Memory B cell (primary cell): ENCODE data around the gene RHOU.

ENCODE experiments used
- ATAC-seq: fragments of 150-1000 bp; cut with Tn5 transposase; 2 replicates; pipeline ENCODE4 v1.10.0; 2021; ENCODE audit warnings: low read depth, mild to moderate bottlenecking, moderate library complexity
- DNase-seq, 2 donors: peaks; one replicate each; pipeline ENCODE4 v3.0.0; 2022; ENCODE audit warnings: low spot score in 2 of 2
- H3K27ac Mint-ChIP-seq: one replicate; pipeline ENCODE4 v1.8.0; 2022; ENCODE audit warnings: mild to moderate bottlenecking, moderate library complexity, mixed read lengths
- H3K27me3 Mint-ChIP-seq: one replicate; pipeline ENCODE4 v1.8.0; 2022; ENCODE audit warnings: mixed read lengths
- H3K36me3 Mint-ChIP-seq: one replicate; pipeline ENCODE4 v1.8.0; 2022; ENCODE audit warnings: mild to moderate bottlenecking, mixed read lengths
- H3K4me1 Mint-ChIP-seq: one replicate; pipeline ENCODE4 v1.8.0; 2022; ENCODE audit warnings: mixed read lengths
- H3K4me3 Mint-ChIP-seq: one replicate; pipeline ENCODE4 v1.8.0; 2022; ENCODE audit warnings: mild to moderate bottlenecking, moderate library complexity, mixed read lengths
- H3K9me3 Mint-ChIP-seq: one replicate; pipeline ENCODE4 v1.8.0; 2022; ENCODE audit warnings: mixed read lengths

Gene RHOU

DNA sequence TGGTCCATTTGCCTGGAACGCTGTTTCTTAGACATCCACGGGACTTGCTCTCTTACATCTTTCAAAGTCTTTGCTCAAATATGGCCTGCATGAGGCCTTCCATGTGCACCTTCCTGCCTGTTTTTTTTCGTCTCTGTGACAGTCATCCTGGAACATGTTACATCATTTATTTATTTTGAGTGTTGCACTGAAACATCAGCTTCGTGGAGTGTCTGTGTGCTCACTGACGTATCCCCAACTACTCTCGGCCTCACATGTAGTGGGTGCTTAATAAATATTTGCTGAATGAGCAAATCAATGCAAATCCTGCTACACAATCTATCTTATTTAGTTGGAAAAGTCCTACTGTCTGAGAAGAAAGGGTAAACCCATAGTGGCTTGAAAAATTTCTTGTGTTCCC, 11.4 kb upstream of the RHOU start:
- ATAC-seq (no peak), DNase-seq (no peak)
- no peaks in the 10 kb centered on the region for H3K9me3 Mint-ChIP-seq
- H3K4me1 Mint-ChIP-seq: no peaks in the 10 kb centered on the region
- no peak overlapping the region for H3K27ac Mint-ChIP-seq
- no peaks in the 10 kb centered on the region for H3K36me3 Mint-ChIP-seq
- peaks cover 21% of the 10 kb centered on the region for H3K27me3 Mint-ChIP-seq
- no peak overlapping the region for H3K4me3 Mint-ChIP-seq

- peaks cover 2% of the 10 kb centered on the region for H3K36me3 Mint-ChIP-seq
- H3K27me3 Mint-ChIP-seq: peaks cover 25% of the 10 kb centered on the region
- ATAC-seq: no peak
Measured at GRCh38 chr1:228725178-228725577, 10.1 kb upstream of the RHOU start.

GRCh38 chr1:228727681-228728171, 7.6 kb upstream of the RHOU start:
- no peaks in the 10 kb centered on the region for H3K4me1 Mint-ChIP-seq
- ATAC-seq: no peak
- no peak overlapping the region for H3K27ac Mint-ChIP-seq
- peaks cover 2% of the 10 kb centered on the region for H3K36me3 Mint-ChIP-seq
- H3K9me3 Mint-ChIP-seq: no peaks in the 10 kb centered on the region
- H3K27me3 Mint-ChIP-seq: peaks cover 32% of the 10 kb centered on the region
- no peak for DNase-seq
- no peak overlapping the region for H3K4me3 Mint-ChIP-seq

More at GRCh38 chr1:228725178-228725577, 10.1 kb upstream of the RHOU start:
- no peak for DNase-seq
- Mint-ChIP-seq H3K4me3 (no peak overlapping the region), H3K27ac (no peak overlapping the region), H3K4me1 (no peaks in the 10 kb centered on the region), H3K9me3 (no peaks in the 10 kb centered on the region)

GRCh38 chr1:228732426-228732825, 2.9 kb upstream of the RHOU start:
- H3K4me3 Mint-ChIP-seq: no peak overlapping the region
- no peak for DNase-seq
- no peak for ATAC-seq
- no peak overlapping the region for H3K27ac Mint-ChIP-seq
- peaks cover 4% of the 10 kb centered on the region for H3K4me1 Mint-ChIP-seq
- H3K27me3 Mint-ChIP-seq: peaks cover 26% of the 10 kb centered on the region
- H3K9me3 Mint-ChIP-seq: no peaks in the 10 kb centered on the region
- peaks cover 2% of the 10 kb centered on the region for H3K36me3 Mint-ChIP-seq

- Mint-ChIP-seq H3K4me1 (peaks cover 4% of the 10 kb centered on the region), H3K36me3 (peaks cover 2% of the 10 kb centered on the region), H3K27ac (no peak overlapping the region), H3K9me3 (no peaks in the 10 kb centered on the region), H3K27me3 (peaks cover 21% of the 10 kb centered on the region), H3K4me3 (no peak overlapping the region)
- ATAC-seq: no peak
- DNase-seq: no peak
Measured at GRCh38 chr1:228733576-228733975, 1.7 kb upstream of the RHOU start.

DNA sequence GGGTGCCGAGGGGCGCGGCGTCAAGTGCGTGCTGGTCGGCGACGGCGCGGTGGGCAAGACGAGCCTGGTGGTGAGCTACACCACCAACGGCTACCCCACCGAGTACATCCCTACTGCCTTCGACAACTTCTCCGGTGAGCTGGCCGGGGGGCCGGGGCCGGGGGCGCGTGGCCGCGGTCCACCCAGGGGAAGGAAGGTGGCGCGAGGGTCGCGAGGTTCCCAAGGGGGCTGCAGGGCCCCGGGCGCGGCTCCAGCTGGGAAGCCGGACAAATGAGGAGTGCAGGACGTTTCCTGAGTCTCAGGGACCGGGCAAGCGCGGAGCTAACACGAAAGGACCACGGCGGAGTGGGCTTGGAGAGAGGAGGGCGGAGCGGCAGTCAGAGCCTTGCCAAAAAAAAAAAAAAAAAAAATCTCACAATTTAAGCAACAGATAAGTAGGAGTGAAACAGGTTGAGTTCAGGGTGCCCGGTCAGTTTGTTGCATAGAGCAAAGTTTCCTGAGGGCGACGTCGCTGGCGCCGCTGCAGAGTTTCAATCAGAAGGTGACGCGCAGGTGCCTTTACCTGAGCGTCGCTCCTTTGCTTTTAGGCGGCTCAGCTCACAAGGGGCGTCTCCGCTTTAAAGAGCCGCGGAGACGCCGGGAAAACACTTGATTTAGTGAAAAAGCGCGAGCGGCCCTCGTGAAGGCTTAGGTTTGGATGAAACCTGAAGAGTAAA, 750 bp downstream of the RHOU start:
- H3K27ac Mint-ChIP-seq: no peak overlapping the region

DNA sequence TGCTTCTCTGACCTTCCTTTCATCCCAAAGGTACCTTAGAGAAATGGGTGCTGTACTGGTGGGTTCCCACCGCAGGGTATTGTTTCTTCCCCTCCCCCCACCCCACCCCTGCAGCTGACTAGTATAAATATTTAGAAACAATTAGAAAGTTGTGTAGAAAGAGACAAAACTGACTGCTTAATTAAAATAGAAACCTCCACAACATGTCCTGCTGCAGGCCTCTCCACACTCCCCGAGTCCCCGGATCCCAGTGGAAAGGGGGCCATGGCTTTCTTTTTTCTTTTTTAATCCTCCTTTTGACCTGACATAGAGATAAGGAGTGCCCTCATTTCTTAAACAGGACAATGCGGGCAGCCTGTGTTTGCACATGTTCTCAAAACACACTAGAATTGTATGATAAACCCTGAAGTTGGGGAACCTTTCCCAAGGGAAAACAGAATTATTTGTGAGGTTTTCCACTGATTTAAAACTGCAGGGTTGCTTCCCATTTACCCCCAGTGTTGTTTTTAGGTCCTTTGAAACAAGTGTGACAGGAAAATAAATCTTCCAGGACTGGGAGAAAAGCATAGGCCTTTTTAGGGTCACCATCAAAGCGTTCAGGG, 1.7 kb downstream of the RHOU start:
- Mint-ChIP-seq H3K36me3 (no peaks in the 10 kb centered on the region), H3K4me3 (peak overlapping the region; percentile 19)

More for the DNA sequence above, 750 bp downstream of the RHOU start:
- ATAC-seq (no peak), DNase-seq (no peak)
- Mint-ChIP-seq H3K36me3 (no peaks in the 10 kb centered on the region), H3K9me3 (no peaks in the 10 kb centered on the region), H3K4me3 (peak overlapping the region; percentile 56), H3K4me1 (peaks cover 4% of the 10 kb centered on the region), H3K27me3 (peaks cover 22% of the 10 kb centered on the region)

DNA sequence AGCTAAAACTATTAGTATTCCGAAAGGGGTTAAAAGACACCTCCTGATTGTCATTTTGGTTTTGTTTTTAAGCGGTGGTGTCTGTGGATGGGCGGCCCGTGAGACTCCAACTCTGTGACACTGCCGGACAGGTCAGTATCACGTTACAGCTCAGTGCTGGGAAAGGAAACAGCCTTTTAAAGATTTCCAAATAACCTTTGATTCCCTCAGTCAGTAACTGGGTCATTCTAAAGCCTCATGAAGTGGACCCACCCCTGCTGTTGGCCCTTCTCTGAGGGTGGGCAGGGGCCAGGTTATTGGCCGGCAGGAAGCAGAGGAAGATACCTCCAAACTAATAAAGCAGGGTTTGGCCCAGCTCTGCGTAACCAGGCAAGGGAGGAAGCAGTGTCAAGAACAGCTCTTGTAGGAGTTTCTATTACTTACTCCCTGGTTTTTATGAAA, 2.3 kb downstream of the RHOU start:
- H3K27ac Mint-ChIP-seq: no peak overlapping the region
- no peaks in the 10 kb centered on the region for H3K36me3 Mint-ChIP-seq

More for the DNA sequence above, 1.7 kb downstream of the RHOU start:
- Mint-ChIP-seq H3K27me3 (peaks cover 16% of the 10 kb centered on the region), H3K4me1 (peaks cover 4% of the 10 kb centered on the region), H3K9me3 (no peaks in the 10 kb centered on the region), H3K27ac (no peak overlapping the region)
- DNase-seq (no peak), ATAC-seq (no peak)

GRCh38 chr1:228739826-228740225, 4.5 kb downstream of the RHOU start:
- Mint-ChIP-seq H3K4me3 (no peak overlapping the region), H3K9me3 (no peaks in the 10 kb centered on the region), H3K36me3 (no peaks in the 10 kb centered on the region), H3K27me3 (peaks cover 14% of the 10 kb centered on the region), H3K27ac (no peak overlapping the region), H3K4me1 (peaks cover under 1% of the 10 kb centered on the region)
- DNase-seq (no peak), ATAC-seq (no peak)

More for the DNA sequence above, 2.3 kb downstream of the RHOU start:
- no peaks in the 10 kb centered on the region for H3K9me3 Mint-ChIP-seq
- ATAC-seq (no peak), DNase-seq (no peak)
- H3K4me1 Mint-ChIP-seq: peaks cover 4% of the 10 kb centered on the region
- no peak overlapping the region for H3K4me3 Mint-ChIP-seq
- H3K27me3 Mint-ChIP-seq: peaks cover 15% of the 10 kb centered on the region

DNA sequence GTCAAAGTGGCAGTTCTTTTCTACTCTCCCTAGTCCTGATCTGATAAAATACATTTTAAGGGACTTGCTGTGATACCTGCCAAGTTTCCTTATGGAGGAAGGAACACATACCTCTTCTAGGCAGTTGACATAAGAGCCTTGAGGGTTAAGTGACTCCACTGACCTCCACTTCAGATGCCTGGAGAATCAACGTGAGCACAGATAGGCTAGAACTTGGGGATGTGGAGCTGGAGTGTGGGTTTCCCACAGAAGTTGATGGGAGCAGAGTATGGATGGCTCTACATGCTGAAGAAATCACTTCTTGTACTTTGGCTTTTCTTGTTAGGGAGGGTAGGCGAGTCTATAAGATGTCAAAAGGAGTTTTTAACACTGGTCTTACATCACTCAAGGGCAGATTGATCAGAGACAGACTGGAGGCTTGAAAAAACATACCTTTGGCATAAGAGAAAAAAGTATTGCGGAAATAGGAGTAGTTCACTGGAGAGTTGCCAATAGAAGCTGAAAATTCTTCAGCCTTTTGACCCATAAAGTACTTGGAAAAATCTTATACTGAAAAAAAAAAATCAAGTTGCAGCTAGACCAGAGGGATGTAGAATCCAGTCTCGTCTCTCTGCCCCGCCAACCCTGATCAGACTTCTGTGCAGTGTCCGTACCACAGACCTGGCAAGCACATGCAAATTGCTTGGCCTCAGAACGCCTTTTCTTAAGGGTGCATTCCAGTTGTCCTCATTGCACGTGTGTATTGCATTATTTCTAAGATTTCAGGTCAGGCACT, 5.5 kb downstream of the RHOU start:
- DNase-seq (no peak), ATAC-seq (no peak)
- Mint-ChIP-seq H3K9me3 (no peaks in the 10 kb centered on the region), H3K36me3 (no peaks in the 10 kb centered on the region), H3K27me3 (peaks cover 14% of the 10 kb centered on the region), H3K4me3 (no peak overlapping the region), H3K27ac (no peak overlapping the region), H3K4me1 (no peaks in the 10 kb centered on the region)

GRCh38 chr1:228742281-228742860, 7.1 kb downstream of the RHOU start:
- Mint-ChIP-seq H3K4me1 (no peaks in the 10 kb centered on the region), H3K4me3 (no peak overlapping the region), H3K27me3 (peaks cover 14% of the 10 kb centered on the region), H3K27ac (no peak overlapping the region), H3K36me3 (no peaks in the 10 kb centered on the region), H3K9me3 (no peaks in the 10 kb centered on the region)
- DNase-seq (no peak), ATAC-seq (no peak)

GRCh38 chr1:228743405-228743804, 8.1 kb downstream of the RHOU start:
- Mint-ChIP-seq H3K4me3 (no peak overlapping the region), H3K9me3 (no peaks in the 10 kb centered on the region), H3K27ac (no peak overlapping the region), H3K4me1 (no peaks in the 10 kb centered on the region), H3K27me3 (peaks cover 19% of the 10 kb centered on the region), H3K36me3 (no peaks in the 10 kb centered on the region)
- DNase-seq (no peak), ATAC-seq (no peak)

- no peaks in the 10 kb centered on the region for H3K36me3 Mint-ChIP-seq
- DNase-seq (no peak), ATAC-seq (no peak)
- H3K27me3 Mint-ChIP-seq: peaks cover 18% of the 10 kb centered on the region
- no peak overlapping the region for H3K27ac Mint-ChIP-seq
- H3K9me3 Mint-ChIP-seq: no peaks in the 10 kb centered on the region
- H3K4me1 Mint-ChIP-seq: no peaks in the 10 kb centered on the region
- no peak overlapping the region for H3K4me3 Mint-ChIP-seq
Measured at GRCh38 chr1:228744356-228744755, 9.1 kb downstream of the RHOU start.

DNA sequence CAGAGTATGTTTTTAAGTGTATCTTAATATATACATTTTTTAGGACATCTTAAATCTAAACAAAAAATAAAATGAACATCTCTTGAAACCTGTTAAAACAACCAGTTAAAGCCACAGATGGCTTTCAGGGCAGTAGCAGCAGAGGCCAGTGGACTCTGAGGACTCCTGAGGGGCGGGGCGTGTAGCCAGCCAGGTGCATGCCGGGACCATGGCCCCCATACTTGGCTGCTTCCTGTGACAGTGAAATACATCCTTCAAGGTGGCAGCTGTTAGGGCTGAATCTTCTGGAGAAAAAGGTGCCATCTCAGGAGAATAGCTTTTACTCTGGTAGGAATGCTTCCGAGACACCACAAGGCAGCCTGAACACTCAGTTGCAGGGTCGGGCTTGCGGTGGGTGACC, 9.6 kb downstream of the RHOU start:
- no peak for DNase-seq
- Mint-ChIP-seq H3K27me3 (peaks cover 18% of the 10 kb centered on the region), H3K4me1 (no peaks in the 10 kb centered on the region), H3K4me3 (no peak overlapping the region), H3K36me3 (no peaks in the 10 kb centered on the region), H3K9me3 (no peaks in the 10 kb centered on the region), H3K27ac (no peak overlapping the region)
- no peak for ATAC-seq
